ENCODE data around the gene TRIM39.

DNA sequence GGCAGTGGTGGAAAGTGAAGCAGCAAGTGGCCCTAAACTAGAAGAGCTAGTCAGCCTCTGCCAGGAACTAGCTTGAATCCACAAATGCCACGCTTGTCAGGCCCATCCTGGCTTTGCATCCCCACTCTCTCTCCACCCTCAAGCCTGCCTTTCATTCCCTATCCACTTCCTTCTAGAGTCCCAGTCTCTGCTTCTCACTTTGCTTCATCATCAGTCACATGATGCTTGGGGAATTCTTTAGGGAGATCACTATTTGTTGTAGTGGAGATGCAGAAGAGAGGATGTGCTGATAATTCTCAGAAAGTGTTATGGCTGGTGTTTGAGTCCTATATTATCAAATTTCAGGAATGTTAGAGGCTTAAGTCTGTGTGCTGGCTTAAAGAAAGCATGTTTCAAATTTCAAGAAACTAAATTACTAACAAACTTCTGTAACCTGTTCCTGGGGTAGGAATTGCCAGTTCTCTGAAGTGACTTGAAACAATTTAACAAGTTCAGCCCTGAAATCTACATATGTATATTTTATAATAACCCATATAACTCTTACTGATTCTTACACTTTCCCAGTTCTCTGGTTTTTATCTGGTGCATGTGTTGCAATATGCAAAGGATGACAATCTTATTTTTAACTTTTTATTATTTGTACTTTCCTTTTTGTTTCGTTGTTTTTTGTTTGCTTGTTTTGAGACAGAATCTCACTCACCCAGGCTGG is 7.5 kb downstream of the TRIM39 start:
- TF ChIP-seq POLR2A (conservative IDR thresholded peaks at IDR 0.05) = no peak
- no peak for TF ChIP-seq MTF1 (CRISPR knock-in tag; IDR thresholded peaks at IDR 0.05; ENCODE audit: borderline replicate concordance)
- TF ChIP-seq, protein P1, sequence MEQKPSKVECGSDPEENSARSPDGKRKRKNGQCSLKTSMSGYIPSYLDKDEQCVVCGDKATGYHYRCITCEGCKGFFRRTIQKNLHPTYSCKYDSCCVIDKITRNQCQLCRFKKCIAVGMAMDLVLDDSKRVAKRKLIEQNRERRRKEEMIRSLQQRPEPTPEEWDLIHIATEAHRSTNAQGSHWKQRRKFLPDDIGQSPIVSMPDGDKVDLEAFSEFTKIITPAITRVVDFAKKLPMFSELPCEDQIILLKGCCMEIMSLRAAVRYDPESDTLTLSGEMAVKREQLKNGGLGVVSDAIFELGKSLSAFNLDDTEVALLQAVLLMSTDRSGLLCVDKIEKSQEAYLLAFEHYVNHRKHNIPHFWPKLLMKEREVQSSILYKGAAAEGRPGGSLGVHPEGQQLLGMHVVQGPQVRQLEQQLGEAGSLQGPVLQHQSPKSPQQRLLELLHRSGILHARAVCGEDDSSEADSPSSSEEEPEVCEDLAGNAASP (IDR thresholded peaks at IDR 0.05) = no peak
- TF ChIP-seq JUN (IDR thresholded peaks at IDR 0.05; ENCODE audit: borderline replicate concordance, low read depth, low read length) = no peak
- TF ChIP-seq JUN (CRISPR knock-in tag; IDR thresholded peaks at IDR 0.05; ENCODE audit: borderline replicate concordance) = no peak
- no peak for TF ChIP-seq HCFC1 (IDR thresholded peaks at IDR 0.05; ENCODE audit: low read depth, low read length)
